Measurements from ENCODE around the gene FCER2. TPM values are rescaled to one million over a fixed set of nuclear protein-coding genes. Genes with fewer than 3 reads are reported as not detected.

Gene FCER2
- total RNA-seq, 2 experiments from 2014 or later = 3.0 to 3.7 TPM

DNA sequence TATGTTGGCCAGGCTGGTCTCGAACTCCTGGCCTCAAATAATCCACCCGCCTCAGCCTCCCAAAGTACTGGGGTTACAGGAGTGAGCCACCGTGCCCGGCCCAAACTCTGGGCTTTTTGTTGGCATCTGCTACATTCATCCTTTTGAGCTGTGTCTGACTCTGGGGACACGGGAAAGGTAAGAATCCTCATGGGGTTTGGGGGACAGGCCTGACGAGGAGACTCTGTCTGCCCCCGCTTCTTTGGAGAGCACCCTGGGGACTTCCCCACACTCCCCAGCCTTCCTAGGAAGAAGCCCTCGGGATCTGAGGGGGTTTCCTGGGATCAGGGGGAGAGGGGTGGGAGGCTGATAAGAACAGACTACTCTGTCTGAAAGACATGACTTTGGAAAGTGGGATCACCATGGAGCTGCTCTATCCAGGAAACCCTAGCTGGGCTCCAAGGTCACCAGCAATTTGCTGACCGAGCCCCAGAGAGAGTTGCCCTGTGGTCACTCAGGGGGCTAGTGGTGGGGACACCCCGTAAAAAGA lies 8.1 kb upstream of the FCER2 start:
- ChIA-PET POLR2A (no interaction called here), CTCF (no interaction called here)
- no peak for ATAC-seq
- Mint-ChIP-seq H3K9me3 (no peaks in the 10 kb centered on the region), H3K4me1 (ENCODE audit: low read depth) (peaks cover 32% of the 10 kb centered on the region), H3K27ac (no peak overlapping the region), H3K4me3 (no peak overlapping the region), H3K27me3 (no peaks in the 10 kb centered on the region), H3K36me3 (ENCODE audit: low read depth) (peaks cover 1% of the 10 kb centered on the region)
- TF ChIP-seq CTCF (IDR thresholded peaks at IDR 0.05) = no peak
- DNase-seq = no peak
- intact Hi-C loops (cut with micrococcal nuclease) = loop anchor here (10.0 kb wide), 1 partner anchor 65 kb away; no protein-coding TSS in a partner anchor

GRCh38 chr19:7706955-7707456 lies 5.1 kb upstream of the FCER2 start:
- ATAC-seq (no peak), DNase-seq (no peak)
- ChIA-PET CTCF (interaction anchor here (1.8 to 2.3 kb wide), 2 partner anchors 26 to 41 kb away, joined by 3 to 15 read pairs; partner anchors contain the start of gene TRAPPC5), POLR2A (no interaction called here)
- H3K9me3 Mint-ChIP-seq = no peaks in the 10 kb centered on the region
- peak overlapping the region; percentile 87 for H3K27ac Mint-ChIP-seq
- no peak for TF ChIP-seq CTCF (IDR thresholded peaks at IDR 0.05)
- H3K36me3 Mint-ChIP-seq (ENCODE audit: low read depth) = peaks cover 1% of the 10 kb centered on the region
- H3K4me1 Mint-ChIP-seq (ENCODE audit: low read depth) = peaks cover 39% of the 10 kb centered on the region
- intact Hi-C loops (cut with micrococcal nuclease) = loop anchor here (10.0 kb wide), 1 partner anchor 68 kb away; no protein-coding TSS in a partner anchor
- no peaks in the 10 kb centered on the region for H3K27me3 Mint-ChIP-seq
- no peak overlapping the region for H3K4me3 Mint-ChIP-seq

DNA sequence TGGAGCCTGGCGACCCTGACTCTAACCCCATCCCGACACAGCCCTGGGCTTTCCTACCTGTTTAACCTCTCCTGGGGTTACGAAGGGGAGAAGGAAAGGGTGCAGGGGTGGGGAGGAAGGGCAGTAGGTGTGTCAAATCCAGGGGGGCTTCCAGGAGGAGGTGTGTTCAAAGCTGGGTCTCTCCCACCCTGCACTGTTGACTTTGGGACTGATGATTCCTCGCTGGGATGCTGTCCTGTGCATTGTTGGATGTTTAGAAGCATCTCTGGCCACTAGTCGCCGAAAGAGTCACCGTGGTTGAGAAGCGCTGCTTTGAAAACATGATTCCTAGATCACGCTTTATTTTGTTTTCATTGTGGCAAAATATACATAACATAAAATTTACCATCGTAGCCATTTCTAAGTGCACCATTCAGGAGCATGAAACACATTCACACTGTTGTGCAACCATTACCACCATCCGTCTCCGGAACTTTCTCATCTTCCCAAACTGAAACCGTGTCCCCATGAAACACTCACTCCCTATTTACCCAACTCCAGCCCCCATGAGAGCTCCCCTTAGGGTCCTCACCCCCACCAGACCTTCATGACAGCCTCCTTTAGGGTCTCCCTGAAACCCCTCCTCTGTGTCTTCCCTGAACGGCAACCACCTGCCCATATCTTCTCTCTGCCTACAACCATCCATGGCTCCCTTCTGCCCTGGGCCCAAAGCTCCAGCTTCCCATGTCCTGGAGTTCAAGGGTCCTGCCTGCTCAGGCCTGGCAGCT lies 4.4 kb upstream of the FCER2 start:
- Mint-ChIP-seq H3K4me3 (peak overlapping the region; percentile 57), H3K4me1 (ENCODE audit: low read depth) (peaks cover 39% of the 10 kb centered on the region), H3K36me3 (ENCODE audit: low read depth) (peaks cover 1% of the 10 kb centered on the region), H3K27ac (peak overlapping the region; percentile 87), H3K27me3 (no peaks in the 10 kb centered on the region), H3K9me3 (no peaks in the 10 kb centered on the region)
- DNase-seq (no peak), ATAC-seq (no peak)
- ChIA-PET POLR2A (interaction anchor here (1.3 kb wide), 1 partner anchor 61 kb away, joined by 3 read pairs; no protein-coding TSS in a partner anchor), CTCF (interaction anchor here (1.8 to 2.3 kb wide), 2 partner anchors 26 to 41 kb away, joined by 3 to 15 read pairs; partner anchors contain the start of gene TRAPPC5)
- TF ChIP-seq CTCF (IDR thresholded peaks at IDR 0.05) = no peak
- intact Hi-C loops (cut with micrococcal nuclease) = loop anchor here (10.0 kb wide), 1 partner anchor 68 kb away; no protein-coding TSS in a partner anchor

GRCh38 chr19:7705387-7706187 lies 3.7 kb upstream of the FCER2 start:
- Mint-ChIP-seq H3K36me3 (ENCODE audit: low read depth) (peaks cover 1% of the 10 kb centered on the region), H3K27ac (peak overlapping the region; percentile 87)

More at GRCh38 chr19:7705387-7706187, 3.7 kb upstream of the FCER2 start:
- Mint-ChIP-seq H3K9me3 (no peaks in the 10 kb centered on the region), H3K4me3 (peak overlapping the region; percentile 57), H3K27me3 (no peaks in the 10 kb centered on the region), H3K4me1 (ENCODE audit: low read depth) (peaks cover 39% of the 10 kb centered on the region)
- DNase-seq = peak; percentile 94
- ChIA-PET CTCF (interaction anchor here (1.8 to 2.3 kb wide), 2 partner anchors 25 to 42 kb away, joined by 3 to 15 read pairs; partner anchors contain the start of gene TRAPPC5), POLR2A (interaction anchor here (1.3 kb wide), 1 partner anchor 62 kb away, joined by 3 read pairs; no protein-coding TSS in a partner anchor)
- intact Hi-C loops (cut with micrococcal nuclease) = loop anchor here (10.0 kb wide), 1 partner anchor 69 kb away; no protein-coding TSS in a partner anchor
- TF ChIP-seq CTCF (IDR thresholded peaks at IDR 0.05) = no peak
- ATAC-seq = peak; percentile 93

All from activated CD8-positive, alpha-beta T cell treated with anti-CD3 and anti-CD28 coated beads for 36 hours (primary cell).